Measurements from ENCODE around the gene TMEM37. TPM values are rescaled to one million over a fixed set of nuclear protein-coding genes. Genes with fewer than 3 reads are reported as not detected.

TMEM37 gene
- polyA plus RNA-seq, 1 donor from 2014 or later = not detected

DNA sequence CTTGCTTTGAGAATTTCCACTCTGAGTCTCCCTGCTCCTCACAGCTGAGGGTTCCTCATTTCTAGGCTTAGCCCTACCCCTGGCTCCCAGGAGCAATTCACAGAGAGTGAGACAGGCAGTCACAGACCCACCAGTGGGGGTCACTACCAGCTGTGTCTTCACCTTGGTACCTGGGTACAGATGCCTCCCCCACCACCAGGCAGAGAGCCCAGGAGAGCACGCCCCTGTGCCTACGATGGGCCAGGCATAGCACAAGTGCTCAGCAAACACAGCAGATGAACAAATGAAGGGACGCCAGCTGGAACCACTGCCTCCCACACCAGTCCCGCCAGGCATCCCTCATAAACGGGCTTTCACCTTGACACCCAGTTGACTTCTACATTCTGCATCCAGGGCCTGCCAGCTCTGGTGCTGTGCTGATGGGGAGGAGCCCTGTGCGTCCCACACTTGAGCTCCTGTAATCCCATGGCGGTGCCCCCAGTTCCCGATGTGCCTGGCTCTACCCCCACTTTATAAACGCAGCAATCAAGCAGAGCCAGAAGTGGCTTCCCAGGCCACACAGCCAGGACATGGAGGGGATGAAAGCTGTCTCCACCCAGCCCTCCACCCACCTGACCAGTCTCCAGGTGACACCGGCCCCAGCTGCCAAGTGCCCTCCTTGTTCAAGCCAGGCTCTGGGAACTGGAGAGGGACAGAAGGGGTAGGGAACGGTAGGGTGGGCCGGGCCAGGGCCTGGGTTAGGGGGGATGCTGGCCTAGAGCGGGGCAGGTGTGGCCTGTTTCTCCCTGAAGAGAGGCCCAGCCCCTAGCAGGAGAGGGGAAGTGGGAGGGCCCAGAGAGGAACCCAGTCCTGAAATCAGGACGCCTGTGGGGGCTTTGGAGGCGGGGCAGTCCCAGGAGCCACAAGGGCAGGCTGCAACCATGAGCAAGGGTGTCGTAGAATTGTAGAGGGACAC lies 50.1 kb downstream of the TMEM37 start:
- Mint-ChIP-seq H3K4me3 (no peak overlapping the region), H3K9me3 (no peaks in the 10 kb centered on the region), H3K4me1 (no peaks in the 10 kb centered on the region), H3K27me3 (peaks cover 15% of the 10 kb centered on the region), H3K36me3 (no peaks in the 10 kb centered on the region), H3K27ac (no peak overlapping the region)

DNA sequence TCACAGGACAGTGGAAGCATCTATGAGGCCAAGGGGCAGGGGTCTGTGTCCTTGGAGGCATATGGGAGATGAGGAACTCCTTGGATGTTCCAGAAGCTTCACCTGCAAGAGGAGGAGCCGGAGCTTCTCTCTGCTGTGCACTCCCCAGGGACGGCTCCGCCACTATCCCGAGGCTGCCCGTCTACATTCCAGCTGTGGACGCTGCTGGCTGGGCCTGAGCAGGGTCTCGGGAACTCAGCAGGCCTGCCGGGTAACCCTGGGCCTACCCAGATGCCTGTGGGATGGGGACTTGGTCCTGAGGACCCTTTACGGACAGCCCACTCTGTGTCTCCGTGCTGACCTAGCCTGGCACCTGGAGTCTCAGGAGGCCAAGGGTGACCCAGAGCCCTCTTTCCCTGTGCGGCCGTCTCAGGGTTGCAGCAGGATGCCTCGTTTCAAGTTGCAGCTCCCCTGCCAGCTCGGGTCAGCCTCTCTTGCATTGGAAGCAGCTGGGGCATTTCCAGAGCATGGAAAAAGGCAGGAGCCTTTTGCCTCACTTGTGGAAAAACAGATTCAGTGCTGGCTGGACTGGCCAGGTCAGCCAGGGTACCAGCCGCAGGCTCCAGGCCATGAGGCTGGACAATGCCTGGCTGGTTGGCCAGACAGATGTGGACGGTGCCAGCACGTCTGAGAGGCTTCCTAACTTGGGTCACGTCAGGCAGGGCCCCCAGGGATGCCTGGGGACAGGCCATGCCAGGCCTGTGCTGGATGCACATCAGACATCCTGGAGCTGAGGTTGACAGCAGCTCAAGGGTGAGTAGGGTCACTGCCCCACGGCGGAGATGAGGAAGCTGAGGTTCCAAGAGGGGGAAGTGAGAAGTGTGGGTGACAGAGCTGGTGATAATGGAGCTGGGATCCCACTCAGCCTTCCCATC lies 51.1 kb downstream of the TMEM37 start:
- Mint-ChIP-seq H3K9me3 (no peaks in the 10 kb centered on the region), H3K4me3 (no peak overlapping the region), H3K36me3 (no peaks in the 10 kb centered on the region), H3K27me3 (peaks cover 15% of the 10 kb centered on the region), H3K27ac (no peak overlapping the region), H3K4me1 (no peaks in the 10 kb centered on the region)

DNA sequence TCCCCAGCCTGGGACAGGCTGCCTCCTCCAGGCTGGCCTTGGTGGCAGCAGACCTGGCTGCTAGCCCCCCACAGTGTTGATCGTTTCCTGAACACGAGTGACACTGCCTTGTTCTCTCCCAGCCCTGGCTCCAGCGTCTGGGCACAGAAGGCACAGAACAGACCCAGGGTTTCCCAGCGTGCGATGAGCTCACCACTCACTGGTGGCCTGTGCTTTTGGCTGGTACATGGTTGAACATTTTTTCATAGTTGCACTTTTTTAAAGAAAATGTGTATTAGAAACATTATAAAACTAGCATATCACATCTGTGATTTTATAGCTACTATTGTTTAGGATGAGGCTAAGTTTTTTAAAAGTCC lies 51.7 kb downstream of the TMEM37 start:
- H3K36me3 Mint-ChIP-seq = no peaks in the 10 kb centered on the region
- H3K27ac Mint-ChIP-seq = peak overlapping the region in 1 of 3 donors; percentile 32
- no peak overlapping the region for H3K4me3 Mint-ChIP-seq
- H3K4me1 Mint-ChIP-seq = no peaks in the 10 kb centered on the region
- no peaks in the 10 kb centered on the region for H3K9me3 Mint-ChIP-seq
- H3K27me3 Mint-ChIP-seq = peaks cover 18% of the 10 kb centered on the region

DNA sequence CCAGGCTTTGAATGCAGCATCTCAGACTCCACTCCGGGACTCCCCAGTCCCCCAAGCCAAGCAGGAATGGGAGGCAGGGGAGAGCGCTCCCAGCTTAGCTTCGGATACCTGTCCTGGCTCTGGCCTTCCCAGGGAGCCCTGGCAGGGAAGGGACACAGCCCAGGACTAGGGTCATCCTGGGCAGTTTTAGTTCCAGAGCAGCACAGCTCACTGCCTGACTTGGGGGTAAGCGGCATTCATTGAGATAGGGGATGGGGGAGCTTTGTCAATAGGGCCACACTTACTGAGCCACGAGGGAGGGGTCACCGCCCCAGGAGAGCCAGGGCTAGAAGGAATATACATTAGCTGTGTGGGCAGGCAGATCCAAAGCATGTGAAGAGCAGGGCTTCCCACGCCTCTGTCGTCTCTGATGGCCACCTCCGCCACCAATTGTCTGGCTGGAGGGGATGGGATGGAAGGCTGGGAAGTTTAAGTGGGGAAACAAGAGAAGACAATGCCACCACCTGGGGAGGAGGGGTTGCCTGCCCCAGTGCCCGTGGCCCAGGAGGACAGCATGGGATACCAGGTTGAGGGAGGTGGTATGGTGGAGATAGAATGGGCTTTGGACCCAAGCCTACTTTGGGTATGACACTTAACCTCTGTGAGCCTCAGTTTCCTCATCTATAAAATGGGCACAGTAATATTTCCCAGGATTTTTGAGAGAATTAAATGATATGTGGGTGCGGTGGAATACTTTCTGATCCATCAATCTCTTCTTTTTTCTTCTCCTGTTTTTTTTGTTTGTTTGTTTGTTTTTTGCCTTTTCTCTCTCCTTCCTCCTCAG lies 52.5 kb downstream of the TMEM37 start:
- H3K4me3 Mint-ChIP-seq = no peak overlapping the region
- no peaks in the 10 kb centered on the region for H3K9me3 Mint-ChIP-seq
- H3K36me3 Mint-ChIP-seq = no peaks in the 10 kb centered on the region
- H3K4me1 Mint-ChIP-seq = no peaks in the 10 kb centered on the region
- H3K27ac Mint-ChIP-seq = peak overlapping the region in 1 of 3 donors; percentile 50
- peaks cover 18% of the 10 kb centered on the region for H3K27me3 Mint-ChIP-seq

DNA sequence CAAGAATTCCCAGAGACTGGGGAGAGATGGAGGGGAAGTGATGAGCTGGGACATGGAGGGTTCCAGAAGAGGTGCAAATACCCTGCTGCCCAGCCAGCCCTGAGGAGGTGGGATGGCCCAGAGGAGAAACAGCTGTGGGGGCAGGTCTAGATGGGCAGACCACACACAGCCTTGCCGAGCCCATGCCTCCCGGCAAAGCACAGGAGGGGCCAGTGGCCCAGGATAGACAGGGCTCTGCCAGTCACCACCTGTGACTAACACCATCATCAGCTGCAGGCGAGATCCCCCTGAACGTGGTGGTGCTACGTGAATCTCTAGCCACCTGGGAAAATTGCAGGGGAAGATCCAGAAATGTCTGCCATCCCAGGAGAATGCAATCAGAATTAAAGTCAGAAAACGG lies 53.2 kb downstream of the TMEM37 start:
- Mint-ChIP-seq H3K4me1 (no peaks in the 10 kb centered on the region), H3K27ac (no peak overlapping the region), H3K27me3 (peaks cover 18% of the 10 kb centered on the region), H3K9me3 (no peaks in the 10 kb centered on the region), H3K36me3 (no peaks in the 10 kb centered on the region), H3K4me3 (no peak overlapping the region)

DNA sequence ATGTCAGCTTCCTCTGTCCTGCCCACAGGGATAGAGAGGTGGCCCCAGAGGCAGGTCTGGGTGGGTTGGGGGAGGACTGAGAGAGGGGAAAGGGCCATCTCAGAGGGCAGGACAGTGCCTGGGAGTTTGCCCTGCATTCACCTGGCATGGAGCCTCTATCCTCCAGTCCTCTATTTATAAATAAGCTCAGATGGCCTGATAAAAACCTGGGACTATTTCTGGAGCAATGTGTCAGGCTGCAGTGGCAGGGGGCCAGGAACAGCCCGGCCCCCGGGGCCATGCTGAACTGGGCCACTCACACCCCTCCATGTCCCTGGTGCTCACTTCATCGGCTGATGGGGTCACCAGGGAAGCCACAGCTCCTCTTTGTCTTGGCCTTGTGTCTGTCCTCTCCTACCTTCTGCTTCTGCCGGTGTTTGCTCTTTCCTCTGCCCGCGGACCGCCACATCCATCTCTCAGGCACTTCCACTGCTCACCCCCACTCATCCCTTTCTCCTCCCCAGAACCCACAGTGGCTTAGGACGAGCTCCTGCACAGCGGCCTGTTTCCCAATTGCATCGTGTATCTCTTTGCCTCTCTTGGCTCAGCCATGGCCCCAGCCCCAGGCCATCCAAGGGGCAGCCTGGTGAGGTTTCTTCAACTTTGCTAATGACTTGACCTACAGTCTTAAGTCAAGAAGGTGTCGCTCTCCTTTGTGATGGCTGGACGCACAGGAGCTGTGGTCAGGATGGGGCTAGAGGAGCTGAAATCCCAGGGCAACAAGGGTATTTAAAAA lies 53.9 kb downstream of the TMEM37 start:
- Mint-ChIP-seq H3K27me3 (peaks cover 18% of the 10 kb centered on the region), H3K27ac (no peak overlapping the region), H3K9me3 (no peaks in the 10 kb centered on the region), H3K4me1 (no peaks in the 10 kb centered on the region), H3K4me3 (no peak overlapping the region), H3K36me3 (no peaks in the 10 kb centered on the region)

DNA sequence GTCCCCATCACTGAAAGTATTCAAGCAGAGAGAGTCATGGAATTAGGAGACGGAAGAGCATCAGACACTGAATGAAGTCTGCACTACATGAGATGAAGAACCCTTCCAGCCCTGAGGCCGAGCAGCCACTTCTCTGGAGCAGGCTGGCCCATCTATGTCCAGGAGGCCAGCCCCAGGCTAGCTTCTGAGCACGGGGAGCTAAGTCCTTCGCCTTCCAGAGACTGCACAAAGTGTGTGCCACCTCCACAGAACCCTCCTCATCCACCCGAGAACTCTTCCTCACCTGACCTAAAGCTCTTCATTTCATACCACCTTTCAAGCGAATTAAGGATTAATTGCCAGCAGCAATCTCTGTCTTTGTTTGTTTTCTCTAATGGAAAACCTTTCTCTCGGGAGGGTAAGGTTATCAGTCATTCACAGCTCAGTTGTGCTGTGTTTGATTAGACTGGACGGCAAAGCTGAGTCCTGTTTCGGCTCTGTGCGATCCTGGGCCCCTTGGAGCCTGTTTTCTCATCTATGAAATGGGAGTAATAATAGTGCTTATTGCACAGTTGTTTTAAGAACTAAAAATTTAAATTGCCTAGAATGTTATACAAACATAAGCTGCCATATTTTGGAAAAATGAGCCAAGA lies 54.7 kb downstream of the TMEM37 start:
- Mint-ChIP-seq H3K4me1 (no peaks in the 10 kb centered on the region), H3K27me3 (peaks cover 15% of the 10 kb centered on the region), H3K4me3 (no peak overlapping the region), H3K36me3 (no peaks in the 10 kb centered on the region), H3K9me3 (no peaks in the 10 kb centered on the region), H3K27ac (no peak overlapping the region)

DNA sequence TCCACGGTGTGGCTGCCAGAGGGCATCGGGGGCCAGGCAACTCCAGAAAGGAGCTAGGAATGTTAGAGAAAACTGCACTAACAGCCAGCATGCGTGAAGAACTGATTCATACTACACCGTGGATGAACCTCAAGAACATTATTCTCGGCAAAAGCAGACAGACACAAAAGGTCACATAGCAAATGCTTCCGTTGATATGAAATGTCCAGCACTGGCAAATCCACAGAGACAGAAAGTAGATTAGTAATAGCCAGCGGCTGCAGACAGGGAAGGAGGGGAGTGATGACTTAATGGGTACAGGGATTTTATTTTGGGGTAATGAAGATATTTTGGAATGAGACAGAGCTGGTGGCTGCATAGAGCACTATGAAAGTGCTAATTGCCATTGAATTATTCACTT lies 55.2 kb downstream of the TMEM37 start:
- Mint-ChIP-seq H3K36me3 (no peaks in the 10 kb centered on the region), H3K27me3 (peaks cover 15% of the 10 kb centered on the region), H3K4me3 (no peak overlapping the region), H3K27ac (no peak overlapping the region), H3K9me3 (no peaks in the 10 kb centered on the region), H3K4me1 (no peaks in the 10 kb centered on the region)

DNA sequence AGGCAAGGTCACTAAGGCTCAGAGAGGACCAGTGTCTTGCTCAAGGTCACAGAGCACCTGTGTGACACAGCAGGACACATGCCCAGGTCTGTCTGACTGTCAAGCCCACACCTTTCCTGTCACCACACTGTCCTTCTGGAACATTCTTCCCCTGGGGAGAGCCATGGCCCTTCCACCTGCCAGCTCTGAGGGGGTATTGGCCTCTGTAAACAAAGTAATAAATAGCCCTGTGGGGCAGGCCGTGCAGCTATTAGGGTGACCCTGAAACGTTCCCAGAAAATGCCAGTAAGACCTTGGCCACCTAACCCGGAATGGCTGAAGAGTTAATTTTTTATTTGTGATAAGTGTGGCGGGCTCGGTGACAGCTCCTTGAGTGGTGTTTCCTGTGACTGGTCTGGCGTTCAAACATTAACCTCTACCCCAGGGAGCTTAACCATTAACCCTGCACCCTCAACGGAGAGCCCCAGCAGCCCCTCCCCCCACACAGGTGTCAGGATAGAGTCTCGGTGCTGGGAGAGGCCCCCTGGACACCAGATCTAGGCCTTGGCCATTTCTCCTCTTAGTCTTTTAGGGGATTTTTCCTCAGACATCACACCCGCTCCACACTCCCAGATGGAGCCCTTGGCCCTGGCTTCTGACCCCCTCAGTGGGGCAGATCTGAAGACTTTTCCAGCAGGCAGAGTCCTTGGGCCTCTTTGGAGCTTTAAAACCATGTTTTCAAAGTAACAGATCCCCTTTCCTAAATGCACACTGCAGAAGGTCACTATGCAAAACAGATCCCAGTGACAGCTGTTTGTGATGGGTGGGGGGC lies 56.0 kb downstream of the TMEM37 start:
- Mint-ChIP-seq H3K27me3 (peaks cover 15% of the 10 kb centered on the region), H3K27ac (no peak overlapping the region), H3K36me3 (no peaks in the 10 kb centered on the region), H3K4me3 (no peak overlapping the region), H3K4me1 (no peaks in the 10 kb centered on the region), H3K9me3 (no peaks in the 10 kb centered on the region)

Other genes with a start within 250 kb of the TMEM37 start
- 1.2 TPM for gene STEAP3, start 208.0 kb upstream of the TMEM37 start, polyA plus RNA-seq
- 19.5 TPM for gene C2orf76, start 65.0 kb upstream of the TMEM37 start, polyA plus RNA-seq
- 298 TPM for gene DBI, start 64.9 kb upstream of the TMEM37 start, polyA plus RNA-seq
- not detected for gene SCTR, start 92.6 kb downstream of the TMEM37 start, polyA plus RNA-seq
- not detected for gene CFAP221, start 112.6 kb downstream of the TMEM37 start, polyA plus RNA-seq
- gene TMEM177, start 247.3 kb downstream of the TMEM37 start, polyA plus RNA-seq = 6.8 TPM

All from IgD-negative memory B cell (primary cell).